Fibroblast of lung (primary cell): ENCODE measurements around the gene CRIP3. TPM values are rescaled to one million over a fixed set of nuclear protein-coding genes. Genes with fewer than 3 reads are reported as not detected.

Source experiments
- DNase-seq, 2 donors: peaks; one replicate each; pipeline versions ENCODE4 v3.0.0 to v3.0.0-alpha.2; 2010; ENCODE audit warnings: low read depth in 2 of 2
- H2AFZ ChIP-seq: 2 replicates; pipeline ENCODE4 v1.5.1; 2012; ENCODE audit warnings: low read length, control low read depth, inconsistent platforms
- H3K27ac ChIP-seq: 2 replicates; pipeline ENCODE4 v1.5.1; 2011; ENCODE audit warnings: low read length, control low read depth; ENCODE audit not compliant: insufficient read depth
- H3K27me3 ChIP-seq: 2 replicates; pipeline ENCODE4 v1.5.1; 2011; ENCODE audit warnings: mild to moderate bottlenecking, low read length; ENCODE audit not compliant: control insufficient read depth, insufficient read depth
- H3K36me3 ChIP-seq: 2 replicates; pipeline ENCODE4 v1.5.1; 2011; ENCODE audit warnings: low read length; ENCODE audit not compliant: control insufficient read depth, insufficient read depth
- H3K4me1 ChIP-seq: 2 replicates; pipeline ENCODE4 v1.5.1; 2011; ENCODE audit warnings: low read length; ENCODE audit not compliant: control insufficient read depth, insufficient read depth; ENCODE audit errors: extremely low read depth
- H3K4me2 ChIP-seq: 2 replicates; pipeline ENCODE4 v1.5.1; 2011; ENCODE audit warnings: low read length, control low read depth; ENCODE audit not compliant: insufficient read depth; ENCODE audit errors: extremely low read depth
- H3K4me3 ChIP-seq, 4 experiments: fragments of 200-600 bp in 1 of 4; sonication (generic) in 1 of 4; replicated peaks in 1 of 4; 2 replicates each; pipeline ENCODE4 v1.5.1; 2011 to 2016; ENCODE audit warnings: low read length in 4 of 4, low read depth in 3 of 4, mild to moderate bottlenecking in 3 of 4, control low read depth in 2 of 4, inconsistent platforms in 1 of 4, mixed read lengths in 1 of 4; ENCODE audit not compliant: insufficient read depth in 1 of 4; ENCODE audit errors: control extremely low read depth in 1 of 4
- H3K79me2 ChIP-seq: 2 replicates; pipeline ENCODE4 v1.5.1; 2012; ENCODE audit warnings: mild to moderate bottlenecking, low read length, inconsistent platforms; ENCODE audit not compliant: control insufficient read depth, insufficient read depth
- H3K9ac ChIP-seq: 2 replicates; pipeline ENCODE4 v1.5.1; 2011; ENCODE audit warnings: mild to moderate bottlenecking, low read length, control low read depth; ENCODE audit not compliant: insufficient read depth
- H3K9me3 ChIP-seq: 2 replicates; pipeline ENCODE4 v1.5.1; 2012; ENCODE audit warnings: low read depth, low read length; ENCODE audit not compliant: control insufficient read depth, insufficient read depth
- H4K20me1 ChIP-seq: 2 replicates; pipeline ENCODE4 v1.5.1; 2011; ENCODE audit warnings: low read length; ENCODE audit not compliant: control insufficient read depth, insufficient read depth; ENCODE audit errors: extremely low read depth
- CTCF ChIP-seq, 2 donors: IDR thresholded peaks in 1 of 2; conservative IDR thresholded peaks in 1 of 2; 1 replicate in 1 of 2; 2 replicates in 1 of 2; pipeline ENCODE4 v1.5.1; 2011 to 2012; ENCODE audit warnings: low read length in 2 of 2, control low read depth in 1 of 2, inconsistent platforms in 1 of 2, low read depth in 1 of 2, mild to moderate bottlenecking in 1 of 2
- EZH2 ChIP-seq: IDR thresholded peaks from 2 replicates; pipeline ENCODE4 v1.5.1; 2012; ENCODE audit warnings: low read length, control low read depth, mild to moderate bottlenecking; ENCODE audit errors: missing control alignments
- polyA plus RNA-seq, 2 donors: library from polyadenylated mRNA; depleted of rRNA in 1 of 2; stranded (reverse) in 1 of 2; unstranded in 1 of 2; fragments of >200 nt; gene quantifications; 2 replicates each; pipeline ENCODE4 v1.2.1, GENCODE V29; 2011 to 2012; ENCODE audit warnings: missing spikeins in 1 of 2
- total RNA-seq: library from RNA; depleted of rRNA; stranded (reverse); fragments of >200 nt; gene quantifications from 2 replicates; pipeline ENCODE4 v1.2.1, GENCODE V29; 2014

Gene CRIP3
- total and polyA plus RNA-seq, 2 donors (not counting 1 experiment from before 2014, with no cell fraction given): not detected

GRCh38 chr6:43287717-43288679, 20.6 kb downstream of the CRIP3 start:
- no peak for DNase-seq
- Histone ChIP-seq H3K4me3 (no peak overlapping the region), H3K27me3 (peaks cover 8% of the 10 kb centered on the region), H2AFZ (no peak overlapping the region), H4K20me1 (no peaks in the 10 kb centered on the region), H3K4me2 (no peak overlapping the region), H3K36me3 (no peaks in the 10 kb centered on the region), H3K27ac (no peak overlapping the region), H3K9ac (no peak overlapping the region), H3K4me1 (no peaks in the 10 kb centered on the region), H3K9me3 (no peaks in the 10 kb centered on the region), H3K79me2 (no peaks in the 10 kb centered on the region)
- TF ChIP-seq EZH2: no peak
- no peak for TF ChIP-seq CTCF (conservative IDR thresholded peaks at IDR 0.05 in 1 of 2, IDR thresholded peaks at IDR 0.05 in 1 of 2; ENCODE audit: low read depth in 1 of 2, low read length in 2 of 2)

- Histone ChIP-seq H3K36me3 (no peaks in the 10 kb centered on the region), H3K27ac (no peak overlapping the region), H3K4me3 (no peak overlapping the region), H3K79me2 (no peaks in the 10 kb centered on the region), H3K9me3 (no peaks in the 10 kb centered on the region), H3K4me1 (no peaks in the 10 kb centered on the region), H4K20me1 (no peaks in the 10 kb centered on the region), H2AFZ (no peak overlapping the region), H3K9ac (no peak overlapping the region), H3K27me3 (peaks cover 8% of the 10 kb centered on the region), H3K4me2 (no peak overlapping the region)
- TF ChIP-seq EZH2: no peak
- TF ChIP-seq CTCF (conservative IDR thresholded peaks at IDR 0.05 in 1 of 2, IDR thresholded peaks at IDR 0.05 in 1 of 2; ENCODE audit: low read depth in 1 of 2, low read length in 2 of 2): no peak
- no peak for DNase-seq
Observed at GRCh38 chr6:43286980-43287716, 21.5 kb downstream of the CRIP3 start.

GRCh38 chr6:43286456-43286979, 22.1 kb downstream of the CRIP3 start:
- Histone ChIP-seq H3K9me3 (no peaks in the 10 kb centered on the region), H3K4me2 (no peak overlapping the region), H3K27me3 (peaks cover 8% of the 10 kb centered on the region), H4K20me1 (no peaks in the 10 kb centered on the region), H3K27ac (no peak overlapping the region), H3K79me2 (no peaks in the 10 kb centered on the region), H3K9ac (no peak overlapping the region), H3K36me3 (no peaks in the 10 kb centered on the region), H2AFZ (no peak overlapping the region), H3K4me1 (no peaks in the 10 kb centered on the region), H3K4me3 (no peak overlapping the region)
- TF ChIP-seq EZH2 (no peak), CTCF (conservative IDR thresholded peaks at IDR 0.05 in 1 of 2, IDR thresholded peaks at IDR 0.05 in 1 of 2; ENCODE audit: low read depth in 1 of 2, low read length in 2 of 2) (no peak)
- no peak for DNase-seq
